CD4-positive, alpha-beta T cell treated with Interleukin-6 at 100 ng/mL for 8 hours (primary cell): Measurements from ENCODE around the gene DDN.

Experiments used
- DNase-seq: peaks from one replicate; pipeline ENCODE4 v3.0.0-alpha.2; 2020; ENCODE audit warnings: mixed read lengths, low spot score

DDN gene

DNA sequence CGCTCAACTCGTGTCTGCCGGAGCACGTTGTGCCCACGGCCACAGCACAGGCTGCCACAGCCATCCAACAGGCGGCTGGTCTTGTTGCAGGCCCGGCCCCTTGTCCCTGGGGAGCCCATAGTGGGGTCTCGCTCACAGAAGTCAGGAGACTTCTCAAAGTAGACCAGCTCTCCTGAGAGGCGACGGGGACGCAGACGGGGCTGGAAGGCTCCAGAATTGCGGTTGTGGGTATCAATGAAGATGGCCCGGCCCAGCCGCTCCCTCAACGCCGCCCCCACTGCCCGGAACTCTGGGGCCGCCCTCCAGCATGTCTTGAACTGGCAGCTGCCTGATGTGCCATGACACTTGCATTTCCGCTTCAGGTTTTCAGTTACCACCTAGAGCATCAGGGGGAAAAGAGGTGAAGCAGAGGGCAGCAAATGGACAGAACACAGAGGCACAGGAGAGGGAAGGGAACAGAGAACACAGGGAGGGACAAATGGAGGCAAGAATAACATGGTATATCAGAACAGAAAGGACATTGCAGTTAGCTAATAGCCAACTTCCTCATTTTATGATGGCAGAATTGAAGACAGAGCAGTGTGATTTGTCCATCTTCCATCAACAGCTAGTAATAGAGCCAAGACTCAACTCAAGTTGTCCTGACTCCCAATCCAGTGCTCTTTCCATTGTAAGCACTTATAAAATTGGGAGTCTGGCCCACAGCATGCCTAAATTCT lies 32.8 kb downstream of the DDN start:
- DNase-seq, result no peak

DNA sequence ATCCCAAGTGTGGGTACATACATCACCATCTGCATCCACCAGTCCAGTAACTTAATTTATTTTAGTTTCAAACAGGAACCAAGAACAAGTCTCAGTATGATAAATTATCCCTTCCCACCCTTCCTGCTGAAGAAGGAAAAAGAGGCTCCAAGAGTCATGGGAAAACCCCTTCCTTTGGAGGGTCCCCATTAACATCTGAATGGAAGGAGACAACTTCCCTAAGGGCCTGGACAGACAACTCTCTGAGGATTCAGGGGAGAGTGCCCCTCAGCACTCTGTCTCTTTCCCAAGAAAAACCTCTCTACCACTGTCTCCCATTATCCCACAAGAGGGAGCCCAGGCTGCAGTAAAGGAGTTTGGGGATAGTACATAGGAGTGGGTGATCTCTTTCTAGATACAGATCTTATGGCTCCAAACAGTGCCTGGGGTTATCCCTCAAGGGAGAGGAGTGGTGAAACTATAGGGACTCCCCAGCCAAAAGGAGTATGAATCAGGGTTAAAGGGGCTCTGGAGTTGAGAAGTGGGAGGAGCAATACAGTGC lies 33.8 kb downstream of the DDN start:
- DNase-seq, result no peak

GRCh38 chr12:48961801-48962200 lies 37.4 kb downstream of the DDN start:
- DNase-seq, result no peak

GRCh38 chr12:48961331-48961730 lies 37.8 kb downstream of the DDN start:
- DNase-seq, result no peak

GRCh38 chr12:48960834-48961233 lies 38.3 kb downstream of the DDN start:
- DNase-seq, result no peak

GRCh38 chr12:48958049-48958388 lies 41.2 kb downstream of the DDN start:
- no peak for DNase-seq

GRCh38 chr12:48957141-48958048 lies 41.8 kb downstream of the DDN start, which contains the start of gene ARF3:
Gene ARF3, minus strand, starts transcription at chr12:48957487. Its CDS starts 16,392 bp downstream, at chr12:48941095.
- DNase-seq, result peak; percentile 92

DNA sequence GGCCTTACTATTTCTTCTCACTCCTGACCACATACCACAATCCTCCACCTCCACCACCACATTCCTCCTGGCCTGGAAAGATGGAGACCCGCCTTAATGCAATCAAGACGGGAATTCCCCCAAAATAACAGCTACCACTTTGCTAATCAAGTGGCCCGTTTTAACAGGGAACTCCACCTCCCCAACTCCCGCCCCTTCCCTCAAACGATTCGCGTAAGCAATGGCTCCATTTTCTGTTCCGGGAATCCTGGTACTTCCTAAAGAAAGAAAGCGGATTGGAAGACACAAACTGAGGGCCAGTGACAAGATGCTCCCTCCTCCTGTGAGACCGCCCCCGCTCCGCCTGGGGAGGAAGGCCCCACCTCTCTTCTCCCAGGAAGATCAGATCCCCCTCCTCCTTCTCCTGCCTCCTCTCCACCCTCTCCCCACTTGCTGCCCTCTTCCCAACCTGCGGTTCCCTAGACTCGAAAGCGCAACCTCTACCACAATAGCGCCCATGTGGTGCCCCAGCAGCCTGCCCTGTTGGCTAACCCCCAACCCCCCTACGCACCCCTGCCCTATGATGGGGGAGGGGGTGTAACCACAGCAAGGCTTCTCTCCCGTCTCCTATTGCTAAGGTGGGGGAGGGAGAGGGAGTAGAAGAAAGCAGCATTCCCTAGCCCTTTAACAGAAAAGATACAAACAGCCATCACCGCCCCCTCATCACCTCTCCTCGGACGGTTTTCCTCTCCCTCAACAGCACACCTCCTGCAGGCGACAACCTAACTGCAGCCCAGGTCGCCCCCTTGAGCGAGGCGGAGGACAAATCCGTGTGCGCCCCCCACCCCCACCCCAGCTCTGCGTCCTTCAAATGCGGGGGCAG lies 42.7 kb downstream of the DDN start:
- no peak for DNase-seq

- no peak for DNase-seq
Observed at GRCh38 chr12:48954841-48955501, 44.2 kb downstream of the DDN start.

GRCh38 chr12:48954061-48954460 lies 45.1 kb downstream of the DDN start:
- DNase-seq, result no peak

GRCh38 chr12:48952691-48953090 lies 46.5 kb downstream of the DDN start:
- no peak for DNase-seq

- no peak for DNase-seq
Observed at GRCh38 chr12:48947727-48948126, 51.4 kb downstream of the DDN start.

DNA sequence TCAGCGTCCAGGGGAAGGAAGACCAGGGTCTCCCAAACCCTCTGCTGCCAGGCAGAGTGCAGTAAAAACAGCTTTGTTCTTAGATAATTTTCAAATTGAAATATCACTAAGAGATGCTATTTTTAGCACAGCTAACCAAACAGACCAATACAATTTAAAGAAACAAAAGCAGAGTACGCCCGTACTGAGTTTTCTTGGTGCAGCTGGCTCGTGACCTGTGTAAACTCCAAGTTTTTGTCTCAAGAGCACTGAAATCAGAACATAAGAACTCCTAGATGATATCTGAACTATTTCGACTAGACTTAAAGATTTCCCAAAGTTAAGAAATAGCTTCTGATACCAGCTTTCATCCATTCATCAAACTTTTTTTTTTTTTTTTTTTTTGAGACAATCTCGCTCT lies 52.2 kb downstream of the DDN start:
- no peak for DNase-seq

DNA sequence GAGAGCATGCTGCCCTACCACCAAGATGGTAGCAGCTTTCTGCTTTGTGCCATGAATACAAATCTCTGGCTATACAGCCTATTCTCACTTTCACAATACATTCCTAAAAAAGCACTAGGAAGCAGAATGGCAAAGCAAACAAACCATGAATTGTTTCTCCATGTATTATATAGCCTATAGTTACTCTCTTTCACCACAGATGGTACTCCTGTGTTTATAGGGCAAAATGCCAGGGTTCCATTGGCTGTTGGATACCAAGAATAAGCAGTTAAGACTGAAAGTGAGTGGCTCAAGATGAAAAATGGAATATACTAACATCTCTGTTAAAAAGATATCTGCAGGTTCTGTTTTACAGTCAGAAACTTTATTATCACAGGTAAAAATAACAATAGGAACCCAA lies 53.0 kb downstream of the DDN start:
- DNase-seq, result no peak
